Choroid plexus epithelial cell (primary cell): ENCODE measurements around the gene NDUFA8.
A peak's percentile ranks its signal among the peaks of the same experiment; 100 is the strongest.

Source experiments
- DNase-seq: peaks from one replicate; pipeline ENCODE4 v3.0.0-alpha.2; 2010; ENCODE audit warnings: low read depth
- H3K4me3 ChIP-seq: 2 replicates; pipeline ENCODE4 v1.5.1; 2011; ENCODE audit warnings: low read depth, mild to moderate bottlenecking, control low read depth, low read length, moderate library complexity
- TF ChIP-seq, protein P1 (sequence below): conservative IDR thresholded peaks from 2 replicates; pipeline ENCODE4 v1.5.1; 2011; ENCODE audit warnings: low read depth, mild to moderate bottlenecking, control low read depth, inconsistent platforms, low read length, moderate library complexity

The NDUFA8 gene

DNA sequence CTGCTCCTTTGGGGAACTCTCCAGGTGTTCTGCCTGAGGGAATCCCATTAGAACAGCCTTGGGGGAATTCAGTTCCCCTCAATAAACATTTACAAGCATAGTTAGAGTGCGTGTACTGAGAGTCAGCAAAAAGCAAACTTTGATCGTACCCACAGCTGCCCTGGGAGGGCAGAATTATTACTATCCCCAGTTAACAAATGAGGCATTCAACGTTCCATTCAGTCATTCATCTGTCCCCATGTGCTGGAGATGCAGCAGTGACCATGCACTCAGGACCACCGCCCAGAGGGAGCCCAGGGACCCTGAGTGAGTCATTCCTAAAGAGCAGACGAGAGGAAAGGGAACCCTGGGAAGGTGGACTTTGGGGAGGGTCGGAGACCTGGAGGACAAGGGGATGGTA lies 47.3 kb downstream of the NDUFA8 start:
- DNase-seq = no peak
- TF ChIP-seq, protein P1, sequence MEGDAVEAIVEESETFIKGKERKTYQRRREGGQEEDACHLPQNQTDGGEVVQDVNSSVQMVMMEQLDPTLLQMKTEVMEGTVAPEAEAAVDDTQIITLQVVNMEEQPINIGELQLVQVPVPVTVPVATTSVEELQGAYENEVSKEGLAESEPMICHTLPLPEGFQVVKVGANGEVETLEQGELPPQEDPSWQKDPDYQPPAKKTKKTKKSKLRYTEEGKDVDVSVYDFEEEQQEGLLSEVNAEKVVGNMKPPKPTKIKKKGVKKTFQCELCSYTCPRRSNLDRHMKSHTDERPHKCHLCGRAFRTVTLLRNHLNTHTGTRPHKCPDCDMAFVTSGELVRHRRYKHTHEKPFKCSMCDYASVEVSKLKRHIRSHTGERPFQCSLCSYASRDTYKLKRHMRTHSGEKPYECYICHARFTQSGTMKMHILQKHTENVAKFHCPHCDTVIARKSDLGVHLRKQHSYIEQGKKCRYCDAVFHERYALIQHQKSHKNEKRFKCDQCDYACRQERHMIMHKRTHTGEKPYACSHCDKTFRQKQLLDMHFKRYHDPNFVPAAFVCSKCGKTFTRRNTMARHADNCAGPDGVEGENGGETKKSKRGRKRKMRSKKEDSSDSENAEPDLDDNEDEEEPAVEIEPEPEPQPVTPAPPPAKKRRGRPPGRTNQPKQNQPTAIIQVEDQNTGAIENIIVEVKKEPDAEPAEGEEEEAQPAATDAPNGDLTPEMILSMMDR = no peak
- no peak overlapping the region for H3K4me3 ChIP-seq

DNA sequence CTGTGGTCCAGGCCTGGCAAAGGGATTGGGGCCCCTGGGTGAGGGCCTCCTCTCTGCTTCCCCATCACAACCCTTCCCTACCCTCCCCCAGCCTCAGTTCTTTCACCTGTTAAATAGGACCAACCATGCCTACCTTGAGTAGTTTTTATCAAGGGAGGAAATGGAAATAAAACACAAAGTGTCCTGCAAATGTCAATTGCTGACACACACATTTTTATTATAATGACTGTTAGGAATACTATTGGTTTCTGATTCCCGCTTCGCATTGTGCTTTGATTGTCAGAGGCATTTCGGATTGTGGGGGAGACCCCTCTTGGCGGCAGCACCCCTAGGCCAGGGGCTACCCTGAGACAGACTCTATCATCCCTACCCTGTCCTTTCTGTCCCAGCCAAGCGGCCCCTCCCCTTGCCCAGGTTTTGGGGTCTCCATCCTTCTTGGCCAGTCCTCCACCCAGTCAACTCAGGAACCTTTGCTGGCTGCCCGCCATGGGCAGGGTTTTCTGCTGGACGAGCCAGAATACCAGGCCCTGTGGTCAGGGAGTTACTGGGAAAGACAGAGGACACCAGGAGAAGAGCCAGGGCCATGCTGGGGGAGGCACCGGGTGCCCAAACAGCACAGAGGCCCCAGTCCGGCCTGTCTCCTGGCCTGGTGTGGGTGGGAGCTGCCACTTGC lies 48.0 kb downstream of the NDUFA8 start:
- H3K4me3 ChIP-seq = no peak overlapping the region
- TF ChIP-seq, protein P1 = no peak
- DNase-seq = no peak

DNA sequence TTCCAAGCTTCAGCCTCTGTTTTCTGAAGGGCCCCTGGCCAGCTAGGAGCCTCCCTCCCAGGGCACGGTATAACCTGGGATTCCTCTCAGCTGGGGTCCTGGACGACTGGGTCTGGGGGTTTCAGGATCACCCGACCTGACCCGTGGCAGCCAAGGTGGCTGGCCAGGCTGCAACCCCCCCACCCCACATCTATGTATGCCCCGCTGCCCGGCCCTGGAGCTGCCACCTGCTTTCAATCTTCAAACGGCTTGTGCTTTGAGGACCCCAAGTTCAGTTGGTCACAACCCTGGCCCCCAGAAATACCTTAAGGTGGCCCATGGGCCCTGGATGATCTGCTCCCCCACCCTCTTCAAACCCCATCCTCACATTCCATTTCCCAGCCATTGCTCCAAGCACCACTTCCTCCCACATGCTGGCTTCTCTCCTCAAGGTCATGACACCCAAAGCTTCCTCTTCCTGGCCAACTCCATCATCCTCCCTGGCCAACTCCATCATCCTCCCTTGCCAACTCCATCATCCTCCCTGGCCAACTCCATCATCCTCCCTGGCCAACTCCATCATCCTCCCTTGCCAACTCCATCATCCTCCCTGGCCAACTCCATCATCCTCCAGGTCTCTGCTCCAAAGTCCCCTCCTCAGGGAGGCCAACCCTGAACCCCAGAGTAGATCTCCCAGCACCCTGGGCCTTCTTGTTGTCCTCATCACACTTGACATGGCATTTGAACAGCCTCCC lies 49.3 kb downstream of the NDUFA8 start:
- no peak overlapping the region for H3K4me3 ChIP-seq
- no peak for DNase-seq
- TF ChIP-seq, protein P1 = no peak

DNA sequence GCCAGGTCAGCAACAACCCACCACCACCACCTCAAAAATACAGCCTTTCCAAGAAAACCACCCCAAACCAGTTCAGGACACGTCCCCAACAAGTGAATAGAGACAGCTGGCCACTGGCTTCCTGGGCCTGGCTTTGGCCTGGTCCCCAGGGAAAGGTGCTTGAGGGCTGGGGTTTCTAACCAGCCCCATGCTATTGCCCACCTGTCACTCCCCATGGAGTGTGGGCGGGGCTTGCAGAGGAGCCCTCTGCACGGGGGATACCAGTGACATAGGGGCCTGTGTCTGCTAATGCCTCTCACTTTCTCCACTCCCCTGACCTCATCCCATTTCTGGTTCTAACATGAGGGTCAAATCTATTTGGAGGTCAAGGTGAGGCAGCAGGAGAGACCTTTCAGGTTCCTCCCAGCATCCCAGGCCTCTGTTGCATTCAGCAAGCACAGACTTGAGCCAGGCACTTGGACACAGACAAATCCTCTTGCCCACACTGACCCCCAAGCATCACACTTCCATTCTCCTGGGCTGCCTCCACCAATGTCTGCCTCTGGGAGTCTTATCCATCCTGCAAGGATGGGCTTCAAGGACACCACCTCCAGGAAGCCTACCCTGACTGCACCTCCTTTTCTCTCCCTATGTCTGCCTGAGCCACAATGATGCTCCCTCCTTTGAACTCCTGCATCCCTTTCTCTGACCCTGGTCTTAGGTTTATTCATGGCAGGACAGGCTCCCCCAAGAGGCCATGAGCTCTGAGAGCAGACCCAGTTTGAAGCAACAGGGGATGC lies 50.4 kb downstream of the NDUFA8 start:
- no peak for DNase-seq
- TF ChIP-seq, protein P1 = no peak
- no peak overlapping the region for H3K4me3 ChIP-seq

GRCh38 chr9:122107291-122107805 lies 52.2 kb downstream of the NDUFA8 start:
- TF ChIP-seq, protein P1 = no peak
- no peak for DNase-seq

DNA sequence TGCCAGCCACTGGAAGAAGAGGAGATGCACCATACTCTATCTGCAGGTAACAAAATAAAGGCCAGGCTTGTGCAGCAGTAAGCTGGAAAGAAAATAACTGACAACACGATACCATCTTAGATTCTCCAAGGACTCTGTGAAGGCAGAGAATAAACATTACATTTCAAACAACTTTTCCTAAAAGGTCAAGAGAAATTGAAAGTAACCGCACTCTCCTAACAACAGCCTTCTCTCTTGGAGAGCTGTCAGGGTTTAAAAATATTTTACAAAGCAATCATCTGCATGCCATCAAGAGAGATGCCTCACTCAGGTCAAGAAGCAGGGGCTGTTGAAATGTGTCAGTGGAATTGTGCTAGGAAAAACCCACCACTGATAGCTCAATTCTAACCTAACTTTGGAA lies 53.0 kb downstream of the NDUFA8 start:
- H3K4me3 ChIP-seq = no peak overlapping the region
- TF ChIP-seq, protein P1 = no peak
- DNase-seq = peak; percentile 30

More at GRCh38 chr9:122107291-122107805, 52.2 kb downstream of the NDUFA8 start:
- H3K4me3 ChIP-seq = no peak overlapping the region
